SK-N-SH treated with all-trans-retinoic acid at 6 μM for 48 hours (cell line): ENCODE results near the gene SORCS2.

Experiments used
- ARNTL ChIP-seq: fragments of 450-650 bp; formaldehyde crosslinking; IDR thresholded peaks from 2 replicates; pipeline ENCODE4 v1.5.0; 2020; ENCODE audit warnings: low read depth, mild to moderate bottlenecking, moderate library complexity, borderline replicate concordance
- BACH2 ChIP-seq: fragments of 250-450 bp; sonication (Bioruptor Pico); IDR thresholded peaks from 2 replicates; pipeline ENCODE4 v1.9.0; 2021; ENCODE audit warnings: mild to moderate bottlenecking, borderline replicate concordance
- CSDC2 ChIP-seq: fragments of 250-450 bp; sonication (Bioruptor Pico); IDR thresholded peaks from 2 replicates; pipeline ENCODE4 v1.5.0; 2020; ENCODE audit warnings: mild to moderate bottlenecking, moderate library complexity
- ISL1 ChIP-seq: fragments of 250-450 bp; sonication (Bioruptor Pico); IDR thresholded peaks from 2 replicates; pipeline ENCODE4 v2.1.2; 2022; ENCODE audit warnings: mild to moderate bottlenecking, moderate library complexity
- PPARA ChIP-seq: fragments of 250-450 bp; sonication (Bioruptor Pico); IDR thresholded peaks from 2 replicates; pipeline ENCODE4 v1.5.0; 2020; ENCODE audit warnings: mild to moderate bottlenecking, borderline replicate concordance
- RARB ChIP-seq: fragments of 250-450 bp; sonication (Bioruptor Pico); IDR thresholded peaks from 2 replicates; pipeline ENCODE4 v1.8.0; 2021; ENCODE audit warnings: mild to moderate bottlenecking, moderate library complexity
- TCF4 ChIP-seq: fragments of 250-450 bp; sonication (Bioruptor Pico); IDR thresholded peaks from 2 replicates; pipeline ENCODE4 v1.8.0; 2021; ENCODE audit warnings: mild to moderate bottlenecking, moderate library complexity, borderline replicate concordance
- TOX ChIP-seq: fragments of 250-450 bp; sonication (Bioruptor Pico); IDR thresholded peaks from 2 replicates; pipeline ENCODE4 v1.8.0; 2021; ENCODE audit warnings: mild to moderate bottlenecking, moderate library complexity, borderline replicate concordance
- ZNF8 ChIP-seq: fragments of 450-650 bp; formaldehyde crosslinking; IDR thresholded peaks from 2 replicates; pipeline ENCODE4 v1.5.0; 2020; ENCODE audit warnings: mild to moderate bottlenecking, moderate library complexity
- TF ChIP-seq, protein P1 (sequence below): fragments of 250-450 bp; sonication (Bioruptor Pico); IDR thresholded peaks from 2 replicates; pipeline ENCODE4 v1.8.0; 2020; ENCODE audit warnings: mild to moderate bottlenecking, moderate library complexity, borderline replicate concordance
- TF ChIP-seq, protein P2 (sequence below): fragments of 250-450 bp; sonication (Bioruptor Pico); IDR thresholded peaks from 2 replicates; pipeline ENCODE4 v1.8.0; 2021; ENCODE audit warnings: low read depth, mild to moderate bottlenecking, moderate library complexity, borderline replicate concordance
- TF ChIP-seq, protein P3 (sequence below): fragments of 250-450 bp; sonication (Bioruptor Pico); IDR thresholded peaks from 2 replicates; pipeline ENCODE4 v1.5.1; 2020; ENCODE audit warnings: low read depth, mild to moderate bottlenecking, moderate library complexity

- TF ChIP-seq ZNF8 (CRISPR knock-in tag) (no peak), BACH2 (no peak), PPARA (no peak), CSDC2 (no peak), RARB (CRISPR knock-in tag) (no peak), ISL1 (no peak), ARNTL (no peak), TCF4 (CRISPR knock-in tag) (no peak), TOX (CRISPR knock-in tag) (no peak)
- TF ChIP-seq, protein P1, sequence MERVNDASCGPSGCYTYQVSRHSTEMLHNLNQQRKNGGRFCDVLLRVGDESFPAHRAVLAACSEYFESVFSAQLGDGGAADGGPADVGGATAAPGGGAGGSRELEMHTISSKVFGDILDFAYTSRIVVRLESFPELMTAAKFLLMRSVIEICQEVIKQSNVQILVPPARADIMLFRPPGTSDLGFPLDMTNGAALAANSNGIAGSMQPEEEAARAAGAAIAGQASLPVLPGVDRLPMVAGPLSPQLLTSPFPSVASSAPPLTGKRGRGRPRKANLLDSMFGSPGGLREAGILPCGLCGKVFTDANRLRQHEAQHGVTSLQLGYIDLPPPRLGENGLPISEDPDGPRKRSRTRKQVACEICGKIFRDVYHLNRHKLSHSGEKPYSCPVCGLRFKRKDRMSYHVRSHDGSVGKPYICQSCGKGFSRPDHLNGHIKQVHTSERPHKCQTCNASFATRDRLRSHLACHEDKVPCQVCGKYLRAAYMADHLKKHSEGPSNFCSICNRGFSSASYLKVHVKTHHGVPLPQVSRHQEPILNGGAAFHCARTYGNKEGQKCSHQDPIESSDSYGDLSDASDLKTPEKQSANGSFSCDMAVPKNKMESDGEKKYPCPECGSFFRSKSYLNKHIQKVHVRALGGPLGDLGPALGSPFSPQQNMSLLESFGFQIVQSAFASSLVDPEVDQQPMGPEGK (CRISPR knock-in tag) = no peak
- TF ChIP-seq, protein P2, sequence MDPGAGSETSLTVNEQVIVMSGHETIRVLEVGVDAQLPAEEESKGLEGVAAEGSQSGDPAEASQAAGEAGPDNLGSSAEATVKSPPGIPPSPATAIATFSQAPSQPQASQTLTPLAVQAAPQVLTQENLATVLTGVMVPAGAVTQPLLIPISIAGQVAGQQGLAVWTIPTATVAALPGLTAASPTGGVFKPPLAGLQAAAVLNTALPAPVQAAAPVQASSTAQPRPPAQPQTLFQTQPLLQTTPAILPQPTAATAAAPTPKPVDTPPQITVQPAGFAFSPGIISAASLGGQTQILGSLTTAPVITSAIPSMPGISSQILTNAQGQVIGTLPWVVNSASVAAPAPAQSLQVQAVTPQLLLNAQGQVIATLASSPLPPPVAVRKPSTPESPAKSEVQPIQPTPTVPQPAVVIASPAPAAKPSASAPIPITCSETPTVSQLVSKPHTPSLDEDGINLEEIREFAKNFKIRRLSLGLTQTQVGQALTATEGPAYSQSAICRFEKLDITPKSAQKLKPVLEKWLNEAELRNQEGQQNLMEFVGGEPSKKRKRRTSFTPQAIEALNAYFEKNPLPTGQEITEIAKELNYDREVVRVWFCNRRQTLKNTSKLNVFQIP = no peak
- TF ChIP-seq, protein P3, sequence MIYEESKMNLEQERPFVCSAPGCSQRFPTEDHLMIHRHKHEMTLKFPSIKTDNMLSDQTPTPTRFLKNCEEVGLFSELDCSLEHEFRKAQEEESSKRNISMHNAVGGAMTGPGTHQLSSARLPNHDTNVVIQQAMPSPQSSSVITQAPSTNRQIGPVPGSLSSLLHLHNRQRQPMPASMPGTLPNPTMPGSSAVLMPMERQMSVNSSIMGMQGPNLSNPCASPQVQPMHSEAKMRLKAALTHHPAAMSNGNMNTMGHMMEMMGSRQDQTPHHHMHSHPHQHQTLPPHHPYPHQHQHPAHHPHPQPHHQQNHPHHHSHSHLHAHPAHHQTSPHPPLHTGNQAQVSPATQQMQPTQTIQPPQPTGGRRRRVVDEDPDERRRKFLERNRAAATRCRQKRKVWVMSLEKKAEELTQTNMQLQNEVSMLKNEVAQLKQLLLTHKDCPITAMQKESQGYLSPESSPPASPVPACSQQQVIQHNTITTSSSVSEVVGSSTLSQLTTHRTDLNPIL (CRISPR knock-in tag) = no peak
These were observed 497.7 kb downstream of the SORCS2 start for GRCh38 chr4:7689773-7690693.
